Measurements from ENCODE around the gene SLC35E4. TPM values are rescaled to one million over a fixed set of nuclear protein-coding genes. Genes with fewer than 3 reads are reported as not detected.
"Not testable (repeated sequence)": the region's sequence is repeated elsewhere in the genome, so short reads cannot be mapped to it uniquely, and the experiment has no call there.

The SLC35E4 gene
- total RNA-seq, 2 donors from 2014 or later = 5.8 to 16.1 TPM

GRCh38 chr22:30679895-30680690 lies 44.5 kb downstream of the SLC35E4 start:
- ATAC-seq (replicated peaks); H3K4me1 Mint-ChIP-seq; H3K4me3 Mint-ChIP-seq; H3K36me3 Mint-ChIP-seq (ENCODE audit: low read depth); H3K9me3 Mint-ChIP-seq; H3K27ac Mint-ChIP-seq: not testable (repeated sequence)
- H3K27me3 Mint-ChIP-seq = peaks cover 11% of the 10 kb centered on the region

DNA sequence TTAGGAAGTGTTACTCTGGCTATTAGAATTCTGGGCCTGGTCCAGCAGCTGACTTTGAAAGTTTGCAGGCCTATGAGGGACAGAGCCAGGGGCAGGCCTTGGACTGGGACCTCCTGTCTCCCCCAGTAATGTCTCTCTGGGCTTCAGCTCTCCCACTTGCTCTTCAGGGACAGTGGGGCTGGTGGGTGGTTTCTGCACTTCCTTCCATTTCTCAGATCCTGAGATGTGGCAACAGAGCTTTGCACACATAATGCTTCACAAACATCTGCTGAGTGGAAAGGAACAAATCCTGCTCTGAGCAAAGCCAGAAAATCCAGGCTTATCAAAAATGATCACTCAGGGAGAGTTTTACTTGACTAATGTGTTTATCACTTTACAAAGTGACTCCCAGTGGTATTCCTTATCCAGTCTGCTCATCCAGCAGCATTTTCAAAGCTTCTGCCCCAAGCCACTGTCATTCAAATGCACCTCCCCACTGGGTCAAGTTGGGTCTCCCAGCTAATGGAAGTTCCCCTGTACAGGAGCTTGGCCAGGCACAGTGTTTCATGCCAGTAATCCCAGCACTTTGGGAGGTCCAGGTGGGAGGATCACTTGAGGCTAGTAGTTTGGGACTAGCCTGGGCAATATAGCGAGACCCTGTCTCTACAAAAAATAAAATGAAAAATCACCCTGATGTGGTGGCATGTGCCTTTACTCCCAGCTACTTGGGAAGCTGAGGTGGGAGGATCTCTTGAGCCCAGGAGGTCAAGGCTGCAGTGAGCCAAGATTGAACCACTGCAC lies 45.6 kb downstream of the SLC35E4 start:
- Mint-ChIP-seq H3K27me3 (peaks cover 14% of the 10 kb centered on the region), H3K9me3 (no peaks in the 10 kb centered on the region), H3K27ac (no peak overlapping the region), H3K4me1 (no peaks in the 10 kb centered on the region), H3K36me3 (ENCODE audit: low read depth) (no peaks in the 10 kb centered on the region), H3K4me3 (no peak overlapping the region)
- ATAC-seq (replicated peaks) = no peak

- no peak overlapping the region for H3K27ac Mint-ChIP-seq
- no peak for ATAC-seq (replicated peaks)
- no peaks in the 10 kb centered on the region for H3K9me3 Mint-ChIP-seq
- H3K36me3 Mint-ChIP-seq (ENCODE audit: low read depth) = no peaks in the 10 kb centered on the region
- H3K27me3 Mint-ChIP-seq = peaks cover 10% of the 10 kb centered on the region
- H3K4me1 Mint-ChIP-seq = no peaks in the 10 kb centered on the region
- H3K4me3 Mint-ChIP-seq = no peak overlapping the region
Measured at GRCh38 chr22:30681831-30682230, 46.2 kb downstream of the SLC35E4 start.

DNA sequence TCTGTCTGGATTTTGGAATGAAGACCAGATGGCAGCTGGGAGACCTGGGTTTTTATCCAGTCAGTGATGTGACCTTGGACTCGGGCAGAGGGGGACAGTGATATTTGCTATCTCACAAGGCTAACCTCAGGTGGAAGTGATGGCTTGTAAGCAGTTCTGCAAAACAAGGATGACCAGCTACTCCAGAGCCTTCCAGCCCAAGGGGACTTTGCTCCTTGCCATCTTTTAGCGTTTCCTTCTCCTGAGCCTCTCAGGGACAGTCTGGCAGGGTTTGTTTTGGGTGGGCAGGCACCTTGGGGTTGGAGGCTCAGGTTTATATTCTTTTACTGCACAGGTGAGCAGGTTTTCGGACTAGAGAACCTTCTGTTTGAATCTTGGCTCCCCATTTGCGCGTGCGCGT lies 49.6 kb downstream of the SLC35E4 start:
- Mint-ChIP-seq H3K9me3 (no peaks in the 10 kb centered on the region), H3K27me3 (peaks cover 3% of the 10 kb centered on the region), H3K4me3 (no peak overlapping the region), H3K27ac (no peak overlapping the region), H3K4me1 (no peaks in the 10 kb centered on the region), H3K36me3 (ENCODE audit: low read depth) (no peaks in the 10 kb centered on the region)
- ATAC-seq (replicated peaks) = no peak

DNA sequence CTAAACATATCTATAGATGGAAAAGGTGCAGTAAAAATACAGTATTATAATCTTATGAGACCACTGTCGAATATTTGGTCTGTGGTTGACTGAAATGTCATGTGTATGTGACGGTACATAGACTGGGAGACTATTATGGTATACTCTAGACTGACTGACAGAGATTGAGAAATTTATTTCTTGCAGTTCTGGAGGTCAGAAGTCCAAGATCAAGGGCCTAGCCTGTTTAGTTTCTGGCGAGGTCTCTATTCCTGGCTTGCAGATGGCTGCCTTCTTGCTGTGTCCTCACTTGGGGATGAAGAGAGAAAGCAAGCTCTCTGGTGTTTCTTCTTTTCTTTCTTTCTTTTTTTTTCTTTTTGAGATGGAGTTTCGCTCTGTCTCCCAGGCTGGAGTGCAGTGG lies 51.8 kb downstream of the SLC35E4 start:
- no peak for ATAC-seq (replicated peaks)
- H3K9me3 Mint-ChIP-seq = no peaks in the 10 kb centered on the region
- no peaks in the 10 kb centered on the region for H3K4me1 Mint-ChIP-seq
- H3K36me3 Mint-ChIP-seq (ENCODE audit: low read depth) = no peaks in the 10 kb centered on the region
- peaks cover 3% of the 10 kb centered on the region for H3K27me3 Mint-ChIP-seq
- no peak overlapping the region for H3K27ac Mint-ChIP-seq
- H3K4me3 Mint-ChIP-seq = no peak overlapping the region

GRCh38 chr22:30689622-30690021 lies 54.0 kb downstream of the SLC35E4 start:
- peaks cover 6% of the 10 kb centered on the region for H3K27me3 Mint-ChIP-seq
- no peak for ATAC-seq (replicated peaks)
- H3K9me3 Mint-ChIP-seq = no peaks in the 10 kb centered on the region
- no peak overlapping the region for H3K27ac Mint-ChIP-seq
- H3K36me3 Mint-ChIP-seq (ENCODE audit: low read depth) = no peaks in the 10 kb centered on the region
- no peaks in the 10 kb centered on the region for H3K4me1 Mint-ChIP-seq
- H3K4me3 Mint-ChIP-seq = no peak overlapping the region

GRCh38 chr22:30691204-30691603 lies 55.6 kb downstream of the SLC35E4 start:
- Mint-ChIP-seq H3K4me1 (no peaks in the 10 kb centered on the region), H3K27me3 (peaks cover 9% of the 10 kb centered on the region), H3K36me3 (ENCODE audit: low read depth) (no peaks in the 10 kb centered on the region), H3K9me3 (no peaks in the 10 kb centered on the region), H3K27ac (no peak overlapping the region), H3K4me3 (no peak overlapping the region)
- ATAC-seq (replicated peaks) = no peak

- no peaks in the 10 kb centered on the region for H3K4me1 Mint-ChIP-seq
- H3K4me3 Mint-ChIP-seq = peak overlapping the region; percentile 77
- ATAC-seq (replicated peaks) = peak; percentile 85
- no peaks in the 10 kb centered on the region for H3K36me3 Mint-ChIP-seq (ENCODE audit: low read depth)
- no peaks in the 10 kb centered on the region for H3K9me3 Mint-ChIP-seq
- H3K27me3 Mint-ChIP-seq = peaks cover 9% of the 10 kb centered on the region
- H3K27ac Mint-ChIP-seq = peak overlapping the region; percentile 73
Measured at GRCh38 chr22:30694171-30694639, 58.6 kb downstream of the SLC35E4 start.

DNA sequence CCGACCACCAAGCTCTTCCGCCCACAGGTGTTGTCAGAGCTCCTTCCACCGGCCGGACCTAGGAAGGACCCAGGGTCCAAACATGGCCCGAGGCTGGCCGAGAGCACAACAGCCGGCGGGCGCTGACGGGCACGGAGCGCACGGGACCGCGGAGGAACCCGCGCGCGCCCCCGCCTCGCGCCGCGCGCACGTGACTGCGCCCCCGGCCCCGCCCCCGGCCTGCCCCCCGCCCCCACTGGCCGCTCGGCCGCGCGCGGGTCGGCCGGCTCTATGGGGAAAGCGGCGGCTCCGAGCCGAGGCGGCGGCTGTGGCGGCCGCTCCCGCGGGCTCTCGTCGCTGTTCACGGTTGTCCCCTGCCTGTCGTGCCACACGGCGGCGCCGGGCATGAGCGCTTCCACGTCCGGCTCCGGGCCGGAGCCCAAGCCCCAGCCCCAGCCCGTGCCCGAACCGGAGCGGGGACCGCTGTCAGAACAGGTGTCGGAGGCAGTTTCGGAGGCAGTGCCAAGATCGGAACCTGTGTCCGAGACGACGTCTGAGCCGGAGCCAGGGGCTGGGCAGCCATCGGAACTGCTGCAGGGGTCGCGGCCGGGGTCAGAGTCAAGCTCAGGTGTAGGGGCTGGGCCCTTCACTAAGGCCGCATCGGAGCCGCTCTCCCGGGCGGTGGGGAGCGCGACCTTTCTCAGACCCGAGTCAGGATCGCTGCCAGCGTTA lies 59.2 kb downstream of the SLC35E4 start, which contains the start of gene OSBP2:
Gene OSBP2 (plus strand): TSS at position 235 of the 711 bp plus-strand sequence. CDS start 36 bp downstream, at position 271.
- ATAC-seq (replicated peaks) = peak; percentile 65
- Mint-ChIP-seq H3K27ac (peak within 1 kb of the TSS; percentile 73), H3K9me3 (no peaks in the 10 kb centered on the region), H3K4me1 (no peaks in the 10 kb centered on the region), H3K27me3 (peaks cover 9% of the 10 kb centered on the region), H3K4me3 (peak within 1 kb of the TSS; percentile 77), H3K36me3 (ENCODE audit: low read depth) (no peaks in the 10 kb centered on the region)

- Mint-ChIP-seq H3K27ac (peak overlapping the region; percentile 50), H3K4me1 (no peaks in the 10 kb centered on the region)
- ATAC-seq (replicated peaks) = no peak
Measured at GRCh38 chr22:30695351-30695851, 59.8 kb downstream of the SLC35E4 start.

GRCh38 chr22:30695871-30696655 lies 60.5 kb downstream of the SLC35E4 start:
- peak overlapping the region; percentile 69 for H3K4me3 Mint-ChIP-seq
- no peaks in the 10 kb centered on the region for H3K9me3 Mint-ChIP-seq
- no peaks in the 10 kb centered on the region for H3K36me3 Mint-ChIP-seq (ENCODE audit: low read depth)
- ATAC-seq (replicated peaks) = no peak
- H3K4me1 Mint-ChIP-seq = no peaks in the 10 kb centered on the region
- H3K27ac Mint-ChIP-seq = peak overlapping the region; percentile 50
- H3K27me3 Mint-ChIP-seq = peaks cover 9% of the 10 kb centered on the region

More at GRCh38 chr22:30695351-30695851, 59.8 kb downstream of the SLC35E4 start:
- peak overlapping the region; percentile 69 for H3K4me3 Mint-ChIP-seq
- H3K36me3 Mint-ChIP-seq (ENCODE audit: low read depth) = no peaks in the 10 kb centered on the region
- H3K27me3 Mint-ChIP-seq = peaks cover 9% of the 10 kb centered on the region
- H3K9me3 Mint-ChIP-seq = no peaks in the 10 kb centered on the region

Measured in activated T-helper 17 cell treated with anti-CD3 and anti-CD28 coated beads, Interleukin-2, amount 50 U/mL, for 72 hours (primary cell).